Neural cell (in vitro differentiated cells): Measurements from ENCODE around the gene ARHGEF1. TPM values are rescaled to one million over a fixed set of nuclear protein-coding genes. Genes with fewer than 3 reads are reported as not detected.

ENCODE experiments used
- H2AFZ ChIP-seq: fragments of 200-600, 300-800 bp; sonication (generic), shearing (Covaris generic); 2 replicates; pipeline ENCODE4 v1.6.0; 2014; ENCODE audit warnings: low read depth, mild to moderate bottlenecking, antibody characterized with exemption, low read length, moderate library complexity
- H3F3A ChIP-seq: fragments of 200-600 bp; shearing (Covaris generic); 2 replicates; pipeline ENCODE4 v1.6.1; 2016; ENCODE audit warnings: mild to moderate bottlenecking, moderate library complexity, mixed read lengths, antibody characterized with exemption, low read length; ENCODE audit not compliant: insufficient read depth, poor library complexity, severe bottlenecking
- H3K27ac ChIP-seq: fragments of 200-600, 300-800 bp; sonication (generic), shearing (Covaris generic); 2 replicates; pipeline ENCODE4 v1.5.1; 2014; ENCODE audit warnings: mild to moderate bottlenecking, low read length, moderate library complexity
- H3K27me3 ChIP-seq: fragments of 300-800, 200-600 bp; sonication (generic), shearing (Covaris generic); 2 replicates; pipeline ENCODE4 v1.6.0; 2014; ENCODE audit warnings: mild to moderate bottlenecking, low read depth, low read length, moderate library complexity; ENCODE audit not compliant: insufficient read depth
- H3K36me3 ChIP-seq: fragments of 300-800, 200-600 bp; sonication (generic), shearing (Covaris generic); 2 replicates; pipeline ENCODE4 v1.5.1; 2014; ENCODE audit warnings: mild to moderate bottlenecking, antibody characterized with exemption, low read length, moderate library complexity; ENCODE audit not compliant: insufficient read depth
- H3K4me2 ChIP-seq: fragments of 300-800, 200-600 bp; sonication (generic), shearing (Covaris generic); 2 replicates; pipeline ENCODE4 v1.6.0; 2014; ENCODE audit warnings: mild to moderate bottlenecking, low read length
- H3K4me3 ChIP-seq: fragments of 300-800, 200-600 bp; sonication (generic), shearing (Covaris generic); 2 replicates; pipeline ENCODE4 v1.5.1; 2014; ENCODE audit warnings: mild to moderate bottlenecking, low read length, moderate library complexity
- H3K79me2 ChIP-seq: fragments of 200-600 bp; shearing (Covaris generic); replicated peaks from 2 replicates; pipeline ENCODE4 v1.6.0; 2014; ENCODE audit warnings: mild to moderate bottlenecking, low read length, moderate library complexity; ENCODE audit not compliant: insufficient read depth
- H3K9ac ChIP-seq: fragments of 300-800, 200-600 bp; sonication (generic), shearing (Covaris generic); 2 replicates; pipeline ENCODE4 v1.6.1; 2016; ENCODE audit warnings: mild to moderate bottlenecking, low read length, mixed read lengths
- H3K9me2 ChIP-seq: fragments of 200-600 bp; shearing (Covaris generic); 2 replicates; pipeline ENCODE4 v1.6.1; 2016; ENCODE audit warnings: mild to moderate bottlenecking, low read length, mixed read lengths; ENCODE audit not compliant: insufficient read depth
- H3K9me3 ChIP-seq: fragments of 200-600, 300-800 bp; sonication (generic), shearing (Covaris generic); 2 replicates; pipeline ENCODE4 v1.6.1; 2016; ENCODE audit warnings: mild to moderate bottlenecking, mixed run types, low read length, moderate library complexity, mixed read lengths
- H4K20me1 ChIP-seq: fragments of 200-600 bp; shearing (Covaris generic); 2 replicates; pipeline ENCODE4 v1.6.1; 2016; ENCODE audit warnings: mild to moderate bottlenecking, mixed run types; ENCODE audit not compliant: insufficient read depth
- EP300 ChIP-seq: fragments of 450-650 bp; conservative IDR thresholded peaks from 2 replicates; pipeline ENCODE4 v1.6.1; 2014; ENCODE audit warnings: antibody characterized with exemption, mild to moderate bottlenecking, moderate library complexity; ENCODE audit not compliant: poor library complexity, severe bottlenecking
- EZH2 ChIP-seq: fragments of 200-600, 300-800 bp; shearing (Covaris generic), sonication (generic); IDR thresholded peaks from 2 replicates; pipeline ENCODE4 v1.6.1; 2014; ENCODE audit warnings: antibody characterized with exemption, low read length, borderline replicate concordance, mild to moderate bottlenecking; ENCODE audit not compliant: insufficient read depth, poor library complexity, severe bottlenecking
- MXI1 ChIP-seq: fragments of 450-650 bp; conservative IDR thresholded peaks from 2 replicates; pipeline ENCODE4 v1.6.1; 2014; ENCODE audit warnings: antibody characterized with exemption, mild to moderate bottlenecking; ENCODE audit not compliant: poor library complexity, severe bottlenecking
- POLR2AphosphoS5 ChIP-seq: IDR thresholded peaks from 2 replicates; pipeline ENCODE4 v1.6.1; 2012
- RAD21 ChIP-seq: fragments of 450-650 bp; conservative IDR thresholded peaks from 2 replicates; pipeline ENCODE4 v1.6.1; 2014; ENCODE audit warnings: antibody characterized with exemption, mild to moderate bottlenecking, moderate library complexity
- SMC3 ChIP-seq: fragments of 450-650 bp; conservative IDR thresholded peaks from 2 replicates; pipeline ENCODE4 v1.6.1; 2014; ENCODE audit warnings: antibody characterized with exemption, mild to moderate bottlenecking, moderate library complexity; ENCODE audit not compliant: poor library complexity
- TAF1 ChIP-seq: IDR thresholded peaks from 2 replicates; pipeline ENCODE4 v1.6.1; 2012; ENCODE audit warnings: low read depth
- polyA plus RNA-seq: library from polyadenylated mRNA; depleted of rRNA; stranded (reverse); fragments of >200 nt; gene quantifications from 2 replicates; pipeline ENCODE4 v1.2.3, GENCODE V29; 2014
- TF ChIP-seq, protein P1 (sequence below): fragments of 450-650 bp; IDR thresholded peaks from 2 replicates; pipeline ENCODE4 v1.5.1; 2014; ENCODE audit warnings: antibody characterized with exemption, mild to moderate bottlenecking, moderate library complexity; ENCODE audit not compliant: poor library complexity, severe bottlenecking
- TF ChIP-seq, protein P2 (sequence below): IDR thresholded peaks from 2 replicates; pipeline ENCODE4 v1.6.1; 2012; ENCODE audit warnings: borderline replicate concordance

ARHGEF1 gene
- polyA plus RNA-seq, 1 donor from 2014 or later = 12.0 TPM

DNA sequence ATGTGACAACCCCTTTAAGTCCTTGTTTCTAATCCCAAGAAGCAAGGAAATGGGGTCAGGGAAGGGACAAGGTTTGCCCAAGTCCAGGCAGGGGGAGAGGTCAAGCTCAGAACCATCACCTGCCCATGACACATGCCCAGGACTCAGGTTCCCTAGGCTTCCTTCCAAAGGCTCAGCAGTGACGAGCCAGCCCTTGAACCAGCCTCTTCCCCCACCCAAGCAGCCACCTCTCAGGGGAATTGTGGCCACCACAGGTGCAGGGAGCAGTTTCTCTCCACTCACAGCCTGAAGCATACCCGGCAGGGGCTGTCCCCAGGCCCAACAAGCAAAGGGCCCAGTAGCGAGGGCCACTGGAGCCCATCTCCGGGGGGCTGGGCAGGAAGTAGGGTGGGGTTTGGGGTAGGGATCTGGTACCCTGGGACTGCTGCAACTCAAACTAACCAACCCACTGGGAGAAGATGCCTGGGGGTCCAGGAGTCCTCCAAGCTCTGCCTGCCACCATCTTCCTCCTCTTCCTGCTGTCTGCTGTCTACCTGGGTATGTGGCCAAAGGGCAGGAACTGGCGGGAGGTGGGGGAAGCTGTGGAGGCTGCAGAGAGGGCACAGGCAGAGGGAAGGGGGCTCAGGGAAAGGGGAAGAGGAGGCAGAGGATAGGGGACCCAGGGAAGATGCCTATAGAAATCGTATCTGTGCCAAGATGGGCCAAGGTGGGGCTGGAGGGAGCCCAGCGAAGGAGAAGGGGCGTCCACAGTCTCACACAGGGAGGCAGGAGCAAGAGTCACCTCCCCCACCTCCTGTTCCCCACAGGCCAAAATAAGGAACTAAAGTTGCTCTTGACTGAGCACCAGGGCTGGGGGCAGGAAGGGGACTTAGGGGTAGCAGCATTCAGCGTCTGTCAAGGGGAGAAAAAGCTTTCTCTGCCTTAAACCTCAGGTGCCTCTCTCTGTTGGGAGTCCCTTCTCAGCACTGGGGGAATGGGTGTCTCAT lies 5.8 kb upstream of the ARHGEF1 start, which contains the start of gene CD79A:
Gene CD79A, plus strand, starts transcription at position 433 of the 986 bp plus-strand sequence. Its CDS starts 26 bp downstream, at position 459.
- Histone ChIP-seq H4K20me1 (no peaks in the 10 kb centered on the region), H3K27me3 (peaks cover 7% of the 10 kb centered on the region), H3K36me3 (no peaks in the 10 kb centered on the region), H2AFZ (no peak within 1 kb of the TSS), H3K9me2 (no peaks in the 10 kb centered on the region), H3K4me2 (no peak within 1 kb of the TSS), H3K9ac (no peak within 1 kb of the TSS), H3K27ac (no peak within 1 kb of the TSS), H3K4me3 (no peak within 1 kb of the TSS), H3K9me3 (no peaks in the 10 kb centered on the region), H3F3A (no peaks in the 10 kb centered on the region), H3K79me2 (no peaks in the 10 kb centered on the region)
- no peak for TF ChIP-seq RAD21
- TF ChIP-seq MXI1 = no peak
- TF ChIP-seq, protein P1, sequence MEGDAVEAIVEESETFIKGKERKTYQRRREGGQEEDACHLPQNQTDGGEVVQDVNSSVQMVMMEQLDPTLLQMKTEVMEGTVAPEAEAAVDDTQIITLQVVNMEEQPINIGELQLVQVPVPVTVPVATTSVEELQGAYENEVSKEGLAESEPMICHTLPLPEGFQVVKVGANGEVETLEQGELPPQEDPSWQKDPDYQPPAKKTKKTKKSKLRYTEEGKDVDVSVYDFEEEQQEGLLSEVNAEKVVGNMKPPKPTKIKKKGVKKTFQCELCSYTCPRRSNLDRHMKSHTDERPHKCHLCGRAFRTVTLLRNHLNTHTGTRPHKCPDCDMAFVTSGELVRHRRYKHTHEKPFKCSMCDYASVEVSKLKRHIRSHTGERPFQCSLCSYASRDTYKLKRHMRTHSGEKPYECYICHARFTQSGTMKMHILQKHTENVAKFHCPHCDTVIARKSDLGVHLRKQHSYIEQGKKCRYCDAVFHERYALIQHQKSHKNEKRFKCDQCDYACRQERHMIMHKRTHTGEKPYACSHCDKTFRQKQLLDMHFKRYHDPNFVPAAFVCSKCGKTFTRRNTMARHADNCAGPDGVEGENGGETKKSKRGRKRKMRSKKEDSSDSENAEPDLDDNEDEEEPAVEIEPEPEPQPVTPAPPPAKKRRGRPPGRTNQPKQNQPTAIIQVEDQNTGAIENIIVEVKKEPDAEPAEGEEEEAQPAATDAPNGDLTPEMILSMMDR = no peak
- TF ChIP-seq TAF1 = no peak
- no peak for TF ChIP-seq POLR2AphosphoS5

DNA sequence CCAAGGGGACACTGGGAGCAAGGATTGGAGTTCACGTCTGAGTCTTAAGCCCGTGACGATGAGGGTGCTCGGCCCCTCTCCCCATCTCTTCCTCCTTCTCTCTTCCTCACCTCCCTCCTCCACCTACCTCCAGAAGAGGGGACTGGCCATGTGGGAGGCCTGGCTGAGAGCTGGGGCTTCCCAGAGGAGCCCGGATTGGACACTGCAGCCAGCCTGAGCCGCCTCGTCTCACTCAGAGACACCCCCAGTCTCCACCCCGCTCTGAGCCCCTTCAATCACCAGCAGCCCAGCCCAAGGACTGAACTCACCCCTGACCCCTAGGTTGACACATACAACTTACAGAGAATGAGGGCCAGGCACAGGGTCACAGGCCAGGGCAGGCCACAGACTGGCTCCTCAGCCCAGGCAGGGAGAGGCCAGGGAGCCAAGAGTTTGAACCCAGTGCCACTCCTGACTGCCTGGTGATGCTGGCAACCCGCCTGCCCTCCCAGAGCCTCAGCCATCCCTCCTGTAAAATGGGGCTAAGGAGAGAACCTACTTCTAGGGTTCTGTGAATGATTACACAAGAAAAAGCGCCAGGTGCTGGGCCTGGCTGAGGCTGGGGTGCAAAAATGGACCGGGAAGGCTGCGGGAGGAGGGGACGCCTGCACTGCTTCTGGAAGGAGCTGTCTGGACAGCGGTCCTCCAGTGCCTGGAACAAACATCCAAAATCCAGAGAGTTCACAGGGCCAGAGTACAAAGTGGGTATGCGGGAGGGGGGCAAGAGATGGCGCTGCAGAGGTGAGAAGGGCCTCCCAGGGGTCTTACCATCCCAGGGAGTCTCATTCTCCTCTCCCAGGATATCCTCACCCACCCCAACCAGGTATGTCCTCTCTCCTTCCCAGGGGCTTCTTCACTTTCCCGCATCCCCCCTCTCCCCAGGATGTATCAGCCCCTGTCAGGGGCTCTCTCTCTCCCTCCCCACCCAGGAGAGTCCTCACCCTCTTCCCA lies 4.8 kb upstream of the ARHGEF1 start:
- Histone ChIP-seq H3K9me2 (no peaks in the 10 kb centered on the region), H3K4me2 (no peak overlapping the region), H3K27ac (no peak overlapping the region), H3K36me3 (no peaks in the 10 kb centered on the region), H3K9me3 (no peaks in the 10 kb centered on the region), H3K4me3 (no peak overlapping the region), H4K20me1 (no peaks in the 10 kb centered on the region), H3F3A (no peaks in the 10 kb centered on the region), H3K9ac (no peak overlapping the region), H3K27me3 (peaks cover 17% of the 10 kb centered on the region), H2AFZ (no peak overlapping the region), H3K79me2 (no peaks in the 10 kb centered on the region)
- TF ChIP-seq RAD21 (no peak), MXI1 (no peak), EP300 (no peak), TAF1 (no peak), EZH2 (no peak), POLR2AphosphoS5 (no peak), SMC3 (no peak)
- TF ChIP-seq, protein P1 = no peak
- TF ChIP-seq, protein P2, sequence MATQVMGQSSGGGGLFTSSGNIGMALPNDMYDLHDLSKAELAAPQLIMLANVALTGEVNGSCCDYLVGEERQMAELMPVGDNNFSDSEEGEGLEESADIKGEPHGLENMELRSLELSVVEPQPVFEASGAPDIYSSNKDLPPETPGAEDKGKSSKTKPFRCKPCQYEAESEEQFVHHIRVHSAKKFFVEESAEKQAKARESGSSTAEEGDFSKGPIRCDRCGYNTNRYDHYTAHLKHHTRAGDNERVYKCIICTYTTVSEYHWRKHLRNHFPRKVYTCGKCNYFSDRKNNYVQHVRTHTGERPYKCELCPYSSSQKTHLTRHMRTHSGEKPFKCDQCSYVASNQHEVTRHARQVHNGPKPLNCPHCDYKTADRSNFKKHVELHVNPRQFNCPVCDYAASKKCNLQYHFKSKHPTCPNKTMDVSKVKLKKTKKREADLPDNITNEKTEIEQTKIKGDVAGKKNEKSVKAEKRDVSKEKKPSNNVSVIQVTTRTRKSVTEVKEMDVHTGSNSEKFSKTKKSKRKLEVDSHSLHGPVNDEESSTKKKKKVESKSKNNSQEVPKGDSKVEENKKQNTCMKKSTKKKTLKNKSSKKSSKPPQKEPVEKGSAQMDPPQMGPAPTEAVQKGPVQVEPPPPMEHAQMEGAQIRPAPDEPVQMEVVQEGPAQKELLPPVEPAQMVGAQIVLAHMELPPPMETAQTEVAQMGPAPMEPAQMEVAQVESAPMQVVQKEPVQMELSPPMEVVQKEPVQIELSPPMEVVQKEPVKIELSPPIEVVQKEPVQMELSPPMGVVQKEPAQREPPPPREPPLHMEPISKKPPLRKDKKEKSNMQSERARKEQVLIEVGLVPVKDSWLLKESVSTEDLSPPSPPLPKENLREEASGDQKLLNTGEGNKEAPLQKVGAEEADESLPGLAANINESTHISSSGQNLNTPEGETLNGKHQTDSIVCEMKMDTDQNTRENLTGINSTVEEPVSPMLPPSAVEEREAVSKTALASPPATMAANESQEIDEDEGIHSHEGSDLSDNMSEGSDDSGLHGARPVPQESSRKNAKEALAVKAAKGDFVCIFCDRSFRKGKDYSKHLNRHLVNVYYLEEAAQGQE = no peak
